HepG2 (cell line): ENCODE data around the gene GZMA. TPM values are rescaled to one million over a fixed set of nuclear protein-coding genes. Genes with fewer than 3 reads are reported as not detected.

ENCODE experiments used
- ATAC-seq: fragments of 200-7000 bp; cut with Tn5 transposase; 3 replicates; pipeline ENCODE4 v1.9.1; 2020; ENCODE audit warnings: mild to moderate bottlenecking, moderate library complexity
- BruUV-seq: library from RNA; stranded (reverse); fragments of 400-500 nt; replicated peaks from 2 replicates; lab custom pipeline; 2021; lab: Mats Ljungman, UMichigan
- CTCF ChIA-PET: fragments of 300-600 bp; formaldehyde crosslinking; extraction: SDS; loops from one replicate; lab custom pipeline; 2021; ENCODE audit warnings: low total read pairs, inconsistent platforms, low intra/inter-chr PET ratio; lab: Yijun Ruan, JAX
- POLR2A ChIA-PET: fragments of 350-600 bp; sonication (Branson Sonifier 250); formaldehyde crosslinking; loops from one replicate; lab custom pipeline; 2020; ENCODE audit warnings: antibody characterized with exemption, inconsistent platforms; lab: Yijun Ruan, JAX
- DNase-seq: peaks from one replicate; pipeline ENCODE4 v3.0.0-alpha.2; 2015; ENCODE audit warnings: low spot score
- FAIRE-seq: peaks from 3 replicates; lab custom pipeline; 2011; peaks lifted over from hg19 to GRCh38; lab: Jason Lieb, UNC
- H2AFZ ChIP-seq: one replicate; pipeline ENCODE4 v1.6.1; 2011; ENCODE audit warnings: low read length, inconsistent platforms
- H3K27ac ChIP-seq: fragments of 300-600 bp; 3 replicates; pipeline ENCODE4 v1.8.0; 2011; ENCODE audit warnings: mixed run types, mild to moderate bottlenecking, mixed read lengths, low read length, inconsistent platforms; ENCODE audit not compliant: insufficient read depth; ENCODE audit errors: extremely low read length
- H3K27me3 ChIP-seq, 2 experiments: fragments of 200-600 bp in 1 of 2; 2 replicates in 1 of 2; 3 replicates in 1 of 2; pipeline versions ENCODE4 v1.6.0 to v1.8.0; 2011; ENCODE audit warnings: low read length in 2 of 2, mild to moderate bottlenecking in 2 of 2, moderate library complexity in 2 of 2, inconsistent platforms in 1 of 2; ENCODE audit not compliant: insufficient read depth in 2 of 2, control insufficient read depth in 1 of 2
- H3K36me3 ChIP-seq, 2 experiments: fragments of 200-600 bp in 1 of 2; replicated peaks in 1 of 2; 2 replicates in 1 of 2; 3 replicates in 1 of 2; pipeline versions ENCODE4 v1.5.1 to v1.8.0; 2011; ENCODE audit warnings: low read length in 2 of 2, inconsistent platforms in 1 of 2; ENCODE audit not compliant: insufficient read depth in 2 of 2, control insufficient read depth in 1 of 2
- H3K4me1 ChIP-seq: 2 replicates; pipeline ENCODE4 v1.5.1; 2012; ENCODE audit warnings: low read length, inconsistent platforms; ENCODE audit not compliant: insufficient read depth
- H3K4me2 ChIP-seq: 2 replicates; pipeline ENCODE4 v1.6.0; 2011; ENCODE audit warnings: low read depth, low read length, inconsistent platforms
- H3K4me3 ChIP-seq, 3 experiments: fragments of 200-600 bp in 1 of 3; sonication (generic), shearing (Covaris generic) in 1 of 3; replicated peaks in 1 of 3; 2 replicates each; pipeline ENCODE4 v1.5.1; 2011 to 2016; ENCODE audit warnings: low read length in 3 of 3, inconsistent platforms in 2 of 3, low read depth in 2 of 3, mild to moderate bottlenecking in 2 of 3, control low read depth in 1 of 3, mixed read lengths in 1 of 3; ENCODE audit not compliant: insufficient read depth in 1 of 3
- H3K79me2 ChIP-seq: one replicate; pipeline ENCODE4 v1.6.1; 2011; ENCODE audit warnings: low read length, inconsistent platforms; ENCODE audit not compliant: insufficient read depth
- H3K9ac ChIP-seq: 2 replicates; pipeline ENCODE4 v1.6.0; 2011; ENCODE audit warnings: mild to moderate bottlenecking, low read depth, low read length, inconsistent platforms; ENCODE audit not compliant: insufficient read depth
- H3K9me3 ChIP-seq: 2 replicates; pipeline ENCODE4 v1.5.1; 2012; ENCODE audit warnings: mild to moderate bottlenecking, low read length
- H4K20me1 ChIP-seq: 2 replicates; pipeline ENCODE4 v1.6.0; 2011; ENCODE audit warnings: inconsistent platforms, mild to moderate bottlenecking, low read length, moderate library complexity; ENCODE audit not compliant: insufficient read depth
- DR1 ChIP-seq: sonication (generic); formaldehyde crosslinking; IDR thresholded peaks from 2 replicates; pipeline ENCODE4 v1.8.0; 2021; ENCODE audit warnings: mild to moderate bottlenecking, missing genetic modification reagents, inconsistent platforms
- GTF2F1 ChIP-seq: fragments of 150-350 bp; IDR thresholded peaks from 2 replicates; pipeline ENCODE4 v1.6.1; 2014; ENCODE audit warnings: low read length
- PCBP1 ChIP-seq: fragments of 200-400 bp; formaldehyde crosslinking; IDR thresholded peaks from 2 replicates; pipeline ENCODE4 v1.6.1; 2017; ENCODE audit warnings: mild to moderate bottlenecking, low read depth, low read length, borderline replicate concordance
- SNAPC4 ChIP-seq: sonication (generic); formaldehyde crosslinking; IDR thresholded peaks from 2 replicates; pipeline ENCODE4 v1.4.0; 2020; ENCODE audit warnings: mild to moderate bottlenecking, missing genetic modification reagents
- TEAD2 ChIP-seq: sonication (generic); formaldehyde crosslinking; IDR thresholded peaks from 2 replicates; pipeline ENCODE4 v1.9.0; 2021; ENCODE audit warnings: missing genetic modification reagents
- ZFP90 ChIP-seq: sonication (generic); formaldehyde crosslinking; IDR thresholded peaks from 2 replicates; pipeline ENCODE4 v1.8.0; 2022; ENCODE audit warnings: missing genetic modification reagents, mild to moderate bottlenecking, inconsistent platforms, borderline replicate concordance
- ZNF282 ChIP-seq: fragments of 450-650 bp; IDR thresholded peaks from 2 replicates; pipeline ENCODE4 v1.6.1; 2018; ENCODE audit not compliant: partially characterized antibody
- ZNF841 ChIP-seq: sonication (generic); formaldehyde crosslinking; IDR thresholded peaks from 2 replicates; pipeline ENCODE4 v1.8.1; 2023; ENCODE audit warnings: missing genetic modification reagents, borderline replicate concordance
- WGBS: methylation state at CpG from one replicate; pipeline ENCODE4 v1.1.6; 2017; ENCODE audit warnings: low lambda C conversion rate; 5-methylcytosine and 5-hydroxymethylcytosine counted together
- in situ Hi-C: cut with HindIII; loops from 2 replicates; pipeline ENCODE4 v1.10.0; 2017; ENCODE audit warnings: low pct_unique_long_range_greater_than_20kb; ENCODE audit not compliant: extremely low pct_ligation_motif_present
- intact Hi-C: fragments of 100-400 bp; cut with micrococcal nuclease; formaldehyde crosslinking; loops from one replicate; pipeline ENCODE4 v1.10.0; 2022; ENCODE audit not compliant: unreplicated experiment
- polyA plus RNA-seq, 8 experiments: library from polyadenylated mRNA; depleted of rRNA in 3 of 8; stranded (reverse) in 7 of 8; unstranded in 1 of 8; fragments of >200 nt; fragmentation: Illumina TruSeq in 4 of 8; extraction: Trizol in 4 of 8; gene quantifications; 2 replicates each; pipeline versions ENCODE4 v1.2.1 to v1.2.3, GENCODE V29; 2011 to 2016; ENCODE audit warnings: low read depth in 4 of 8, missing spikeins in 1 of 8, mixed read lengths in 1 of 8; ENCODE audit not compliant: insufficient read depth in 1 of 8
- total RNA-seq, 5 experiments: library from RNA; depleted of rRNA; stranded (reverse); fragments of >200 nt; fragmentation: Illumina TruSeq; extraction: Trizol; gene quantifications; 2 replicates each; pipeline ENCODE4 v1.2.3, GENCODE V29; 2016; ENCODE audit warnings: low read depth in 1 of 5
- TF ChIP-seq, protein P1 (sequence below): sonication (generic); formaldehyde crosslinking; IDR thresholded peaks from 2 replicates; pipeline ENCODE4 v1.5.1; 2020; ENCODE audit warnings: mild to moderate bottlenecking, missing genetic modification reagents
- TF ChIP-seq, protein P2 (sequence below): sonication (generic); formaldehyde crosslinking; IDR thresholded peaks from 2 replicates; pipeline ENCODE4 v1.8.0; 2022; ENCODE audit warnings: missing genetic modification reagents, mild to moderate bottlenecking, borderline replicate concordance
- TF ChIP-seq, protein P3 (sequence below): sonication (generic); formaldehyde crosslinking; IDR thresholded peaks from 2 replicates; pipeline ENCODE4 v1.4.0; 2020; ENCODE audit warnings: missing genetic modification reagents

The GZMA gene
- total and polyA plus RNA-seq, 2 of the 13 experiments (the other 11 are each of a cell fraction or from before 2014, with no cell fraction given) = not detected

DNA sequence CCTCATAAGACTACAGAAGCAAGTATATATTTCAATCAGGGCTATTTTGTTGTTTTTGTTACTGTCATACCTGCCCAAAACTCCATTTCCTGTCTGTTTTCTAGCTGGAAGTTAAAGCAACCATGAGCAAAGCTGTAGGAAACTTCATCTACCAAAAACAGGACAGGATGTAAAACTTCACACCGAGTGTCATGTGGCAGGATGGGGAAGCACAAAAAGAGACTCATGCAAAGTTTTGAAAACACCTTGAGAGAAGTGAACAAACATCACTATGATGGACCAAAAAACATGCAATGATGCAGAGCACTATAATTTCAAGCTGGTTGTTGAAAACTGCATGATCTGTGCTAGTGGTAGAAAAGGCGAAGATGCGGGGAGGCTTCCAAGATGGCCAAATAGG is 6.3 kb upstream of the GZMA start (continued):
- TF ChIP-seq, protein P1, sequence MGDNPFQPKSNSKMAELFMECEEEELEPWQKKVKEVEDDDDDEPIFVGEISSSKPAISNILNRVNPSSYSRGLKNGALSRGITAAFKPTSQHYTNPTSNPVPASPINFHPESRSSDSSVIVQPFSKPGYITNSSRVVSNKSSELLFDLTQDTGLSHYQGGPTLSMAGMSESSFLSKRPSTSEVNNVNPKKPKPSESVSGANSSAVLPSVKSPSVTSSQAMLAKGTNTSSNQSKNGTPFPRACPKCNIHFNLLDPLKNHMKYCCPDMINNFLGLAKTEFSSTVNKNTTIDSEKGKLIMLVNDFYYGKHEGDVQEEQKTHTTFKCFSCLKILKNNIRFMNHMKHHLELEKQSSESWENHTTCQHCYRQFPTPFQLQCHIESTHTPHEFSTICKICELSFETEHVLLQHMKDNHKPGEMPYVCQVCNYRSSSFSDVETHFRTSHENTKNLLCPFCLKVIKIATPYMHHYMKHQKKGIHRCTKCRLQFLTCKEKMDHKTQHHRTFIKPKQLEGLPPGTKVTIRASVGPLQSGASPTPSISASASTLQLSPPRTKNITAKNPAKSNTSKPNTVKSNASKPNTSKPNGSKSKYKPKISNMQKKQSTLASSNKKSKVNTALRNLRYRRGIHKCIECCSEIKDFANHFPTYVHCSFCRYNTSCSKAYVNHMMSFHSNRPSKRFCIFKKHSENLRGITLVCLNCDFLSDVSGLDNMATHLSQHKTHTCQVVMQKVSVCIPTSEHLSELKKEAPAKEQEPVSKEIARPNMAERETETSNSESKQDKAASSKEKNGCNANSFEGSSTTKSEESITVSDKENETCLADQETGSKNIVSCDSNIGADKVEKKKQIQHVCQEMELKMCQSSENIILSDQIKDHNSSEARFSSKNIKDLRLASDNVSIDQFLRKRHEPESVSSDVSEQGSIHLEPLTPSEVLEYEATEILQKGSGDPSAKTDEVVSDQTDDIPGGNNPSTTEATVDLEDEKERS (CRISPR knock-in tag) = no peak
- TF ChIP-seq DR1 (CRISPR knock-in tag) = no peak
- TF ChIP-seq, protein P2, sequence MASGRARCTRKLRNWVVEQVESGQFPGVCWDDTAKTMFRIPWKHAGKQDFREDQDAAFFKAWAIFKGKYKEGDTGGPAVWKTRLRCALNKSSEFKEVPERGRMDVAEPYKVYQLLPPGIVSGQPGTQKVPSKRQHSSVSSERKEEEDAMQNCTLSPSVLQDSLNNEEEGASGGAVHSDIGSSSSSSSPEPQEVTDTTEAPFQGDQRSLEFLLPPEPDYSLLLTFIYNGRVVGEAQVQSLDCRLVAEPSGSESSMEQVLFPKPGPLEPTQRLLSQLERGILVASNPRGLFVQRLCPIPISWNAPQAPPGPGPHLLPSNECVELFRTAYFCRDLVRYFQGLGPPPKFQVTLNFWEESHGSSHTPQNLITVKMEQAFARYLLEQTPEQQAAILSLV (CRISPR knock-in tag) = no peak

DNA sequence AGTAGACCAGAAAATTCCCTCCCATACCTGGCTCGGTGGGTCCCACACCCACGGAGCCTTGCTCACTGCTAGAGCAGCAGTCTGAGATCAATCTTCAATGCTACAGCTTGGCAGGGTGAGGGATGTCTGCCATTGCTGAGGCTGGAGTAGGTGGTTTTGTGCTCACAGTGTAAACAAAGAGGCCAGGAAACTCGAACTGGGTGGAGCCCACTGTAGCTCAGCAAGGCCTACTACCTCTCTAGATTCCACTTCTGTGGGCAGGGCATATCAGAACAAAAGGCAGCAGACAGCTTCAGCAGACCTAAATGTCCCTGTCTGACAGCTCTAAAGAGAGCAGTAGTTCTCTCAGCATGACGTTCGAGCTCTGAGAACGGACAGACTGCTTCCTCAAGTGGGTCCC is 5.6 kb upstream of the GZMA start:
- H2AFZ ChIP-seq = no peak overlapping the region
- no peaks in the 10 kb centered on the region for H3K4me1 ChIP-seq
- H4K20me1 ChIP-seq = no peaks in the 10 kb centered on the region
- H3K4me2 ChIP-seq = no peak overlapping the region
- FAIRE-seq (no peak), DNase-seq (no peak), ATAC-seq (no peak)
- H3K27me3 ChIP-seq = no peaks in the 10 kb centered on the region; a peak in 1 of 5 replicates
- H3K4me3 ChIP-seq = no peak overlapping the region
- H3K27ac ChIP-seq = no peak overlapping the region
- ChIA-PET CTCF (no interaction called here), POLR2A (no interaction called here)
- intact Hi-C loops (no loop called here), in situ Hi-C loops (no loop called here)
- H3K79me2 ChIP-seq = no peaks in the 10 kb centered on the region
- no peak overlapping the region for H3K9ac ChIP-seq
- WGBS = 0% methylated on average over 3 of the region's 6 CpGs
- BruUV-seq = no TSS peak
- no peaks in the 10 kb centered on the region for H3K9me3 ChIP-seq
- no peaks in the 10 kb centered on the region for H3K36me3 ChIP-seq
- TF ChIP-seq SNAPC4 (no peak), ZNF282 (no peak), GTF2F1 (no peak), ZNF841 (CRISPR knock-in tag) (no peak), TEAD2 (CRISPR knock-in tag) (no peak), ZFP90 (CRISPR knock-in tag) (no peak), PCBP1 (no peak)
- TF ChIP-seq, protein P3, sequence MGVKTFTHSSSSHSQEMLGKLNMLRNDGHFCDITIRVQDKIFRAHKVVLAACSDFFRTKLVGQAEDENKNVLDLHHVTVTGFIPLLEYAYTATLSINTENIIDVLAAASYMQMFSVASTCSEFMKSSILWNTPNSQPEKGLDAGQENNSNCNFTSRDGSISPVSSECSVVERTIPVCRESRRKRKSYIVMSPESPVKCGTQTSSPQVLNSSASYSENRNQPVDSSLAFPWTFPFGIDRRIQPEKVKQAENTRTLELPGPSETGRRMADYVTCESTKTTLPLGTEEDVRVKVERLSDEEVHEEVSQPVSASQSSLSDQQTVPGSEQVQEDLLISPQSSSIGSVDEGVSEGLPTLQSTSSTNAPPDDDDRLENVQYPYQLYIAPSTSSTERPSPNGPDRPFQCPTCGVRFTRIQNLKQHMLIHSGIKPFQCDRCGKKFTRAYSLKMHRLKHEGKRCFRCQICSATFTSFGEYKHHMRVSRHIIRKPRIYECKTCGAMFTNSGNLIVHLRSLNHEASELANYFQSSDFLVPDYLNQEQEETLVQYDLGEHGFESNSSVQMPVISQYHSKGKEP (CRISPR knock-in tag) = no peak
